HS-5 (cell line): ENCODE measurements around the gene FITM1.
A peak's percentile ranks its signal among the peaks of the same experiment; 100 is the strongest.

Source experiments
- DNase-seq: peaks from one replicate; pipeline ENCODE4 v3.0.0-alpha.2; 2012; ENCODE audit warnings: low read depth

Gene FITM1

GRCh38 chr14:24139272-24139934 lies 8.9 kb downstream of the FITM1 start:
- no peak for DNase-seq

- DNase-seq = peak; percentile 84
Observed at GRCh38 chr14:24141097-24141880, 10.8 kb downstream of the FITM1 start, which contains the start of gene EMC9. Gene EMC9 (minus strand): TSS chr14:24141591. CDS start chr14:24141304, 287 bp downstream.

- no peak for DNase-seq
Observed at GRCh38 chr14:24143511-24143910, 13.1 kb downstream of the FITM1 start.

GRCh38 chr14:24144451-24144850 lies 14.0 kb downstream of the FITM1 start:
- DNase-seq = no peak

GRCh38 chr14:24145219-24145618 lies 14.8 kb downstream of the FITM1 start:
- no peak for DNase-seq

- DNase-seq = no peak
Observed at GRCh38 chr14:24145690-24146452, 15.4 kb downstream of the FITM1 start.

- DNase-seq = peak; percentile 71
Observed at GRCh38 chr14:24146453-24146977, 16.1 kb downstream of the FITM1 start, which contains the start of gene PSME2. Gene PSME2 (minus strand): TSS chr14:24146610. CDS start chr14:24146581, 29 bp downstream.

- DNase-seq = peak; percentile 88
Observed at GRCh38 chr14:24146978-24147760, 16.7 kb downstream of the FITM1 start, which contains the start of gene RNF31. Gene RNF31 (plus strand): TSS chr14:24147498. CDS start chr14:24147699, 201 bp downstream.

GRCh38 chr14:24147761-24148428 lies 17.4 kb downstream of the FITM1 start:
- DNase-seq = no peak

GRCh38 chr14:24149302-24149969 lies 19.0 kb downstream of the FITM1 start:
- no peak for DNase-seq

- no peak for DNase-seq
Observed at GRCh38 chr14:24150061-24150460, 19.6 kb downstream of the FITM1 start.

- DNase-seq = no peak
Observed at GRCh38 chr14:24150567-24150966, 20.1 kb downstream of the FITM1 start.

- DNase-seq = no peak
Observed at GRCh38 chr14:24150993-24151392, 20.5 kb downstream of the FITM1 start.

GRCh38 chr14:24151404-24152080 lies 21.1 kb downstream of the FITM1 start:
- DNase-seq = no peak

- DNase-seq = no peak
Observed at GRCh38 chr14:24155100-24155499, 24.6 kb downstream of the FITM1 start.

GRCh38 chr14:24156840-24157239 lies 26.4 kb downstream of the FITM1 start:
- DNase-seq = no peak

GRCh38 chr14:24157331-24157730 lies 26.9 kb downstream of the FITM1 start:
- no peak for DNase-seq

GRCh38 chr14:24159777-24160498 lies 29.5 kb downstream of the FITM1 start:
- DNase-seq = no peak

- DNase-seq = no peak
Observed at GRCh38 chr14:24160499-24160849, 30.0 kb downstream of the FITM1 start.
